OCI-LY1 (cell line): Measurements from ENCODE around the gene PGAM5.

Experiments
- H2AFZ ChIP-seq: fragments of 200-600 bp; sonication (generic), shearing (Covaris generic); 2 replicates; pipeline ENCODE4 v1.6.0; 2014; ENCODE audit warnings: antibody characterized with exemption, mild to moderate bottlenecking, low read length
- H3F3A ChIP-seq: fragments of 200-600 bp; sonication (generic), shearing (Covaris generic); 2 replicates; pipeline ENCODE4 v1.6.0; 2014; ENCODE audit warnings: mild to moderate bottlenecking, antibody characterized with exemption, low read length, moderate library complexity; ENCODE audit not compliant: insufficient read depth
- H3K27ac ChIP-seq: fragments of 200-600 bp; sonication (generic); 2 replicates; pipeline ENCODE4 v1.5.1; 2014; ENCODE audit warnings: low read length, mixed run types, mild to moderate bottlenecking, low read depth; ENCODE audit not compliant: poor library complexity, severe bottlenecking
- H3K27me3 ChIP-seq: fragments of 200-600 bp; sonication (generic); 2 replicates; pipeline ENCODE4 v1.6.0; 2014; ENCODE audit warnings: antibody characterized with exemption, mild to moderate bottlenecking, low read length, moderate library complexity; ENCODE audit not compliant: insufficient read depth
- H3K36me3 ChIP-seq: fragments of 200-600 bp; sonication (generic); 2 replicates; pipeline ENCODE4 v1.6.1; 2014; ENCODE audit warnings: mild to moderate bottlenecking, antibody characterized with exemption, low read length, moderate library complexity, mixed read lengths; ENCODE audit not compliant: insufficient read depth
- H3K4me1 ChIP-seq: fragments of 200-600 bp; sonication (generic); 2 replicates; pipeline ENCODE4 v1.5.1; 2014; ENCODE audit warnings: mild to moderate bottlenecking, low read length, moderate library complexity; ENCODE audit not compliant: insufficient read depth, severe bottlenecking
- H3K4me2 ChIP-seq: fragments of 200-600 bp; sonication (generic), shearing (Covaris generic); 2 replicates; pipeline ENCODE4 v1.6.1; 2014; ENCODE audit warnings: low read length
- H3K4me3 ChIP-seq: fragments of 200-600 bp; sonication (generic); 2 replicates; pipeline ENCODE4 v1.5.1; 2014; ENCODE audit warnings: low read length, low read depth, mild to moderate bottlenecking, mixed read lengths; ENCODE audit not compliant: poor library complexity, severe bottlenecking
- H3K79me2 ChIP-seq: fragments of 200-600 bp; shearing (Covaris generic); 2 replicates; pipeline ENCODE4 v1.6.1; 2016; ENCODE audit warnings: mixed run types, low read length, mixed read lengths; ENCODE audit not compliant: insufficient read depth
- H3K9ac ChIP-seq: fragments of 200-600 bp; sonication (generic), shearing (Covaris generic); 2 replicates; pipeline ENCODE4 v1.6.1; 2014; ENCODE audit warnings: mild to moderate bottlenecking, low read length, mixed read lengths
- H3K9me2 ChIP-seq: fragments of 200-600 bp; sonication (generic), shearing (Covaris generic); 2 replicates; pipeline ENCODE4 v1.6.1; 2014; ENCODE audit warnings: low read depth, mild to moderate bottlenecking, low read length, mixed read lengths
- H3K9me3 ChIP-seq: fragments of 200-600 bp; shearing (Covaris generic); 2 replicates; pipeline ENCODE4 v1.6.1; 2014; ENCODE audit warnings: low read length, mixed read lengths
- H4K20me1 ChIP-seq: fragments of 200-600 bp; sonication (generic), shearing (Covaris generic); 2 replicates; pipeline ENCODE4 v1.6.0; 2016; ENCODE audit warnings: mild to moderate bottlenecking, low read length; ENCODE audit not compliant: insufficient read depth
- EZH2 ChIP-seq: fragments of 200-600 bp; sonication (generic), shearing (Covaris generic); IDR thresholded peaks from 2 replicates; pipeline ENCODE4 v1.8.0; 2017; ENCODE audit warnings: borderline replicate concordance, mixed run types, mild to moderate bottlenecking, antibody characterized with exemption, low read length, moderate library complexity, mixed read lengths
- TF ChIP-seq, protein P1 (sequence below): fragments of 200-600 bp; sonication (generic), shearing (Covaris generic); IDR thresholded peaks from 2 replicates; pipeline ENCODE4 v1.5.1; 2017; ENCODE audit warnings: mild to moderate bottlenecking, antibody characterized with exemption, low read length, moderate library complexity, mixed read lengths

PGAM5 gene

GRCh38 chr12:132727091-132727794, 16.6 kb downstream of the PGAM5 start:
- H3K4me2 ChIP-seq, result no peak overlapping the region
- H3F3A ChIP-seq, result 0 out of 2 replicates have a peak, but pooled peaks cover 14% of the 10 kb centered on the region
- no peaks in the 10 kb centered on the region for H3K9me2 ChIP-seq
- no peak overlapping the region for H2AFZ ChIP-seq
- no peaks in the 10 kb centered on the region for H3K27me3 ChIP-seq
- H3K27ac ChIP-seq, result no peak overlapping the region
- no peaks in the 10 kb centered on the region for H3K4me1 ChIP-seq
- no peaks in the 10 kb centered on the region for H4K20me1 ChIP-seq
- TF ChIP-seq, protein P1, sequence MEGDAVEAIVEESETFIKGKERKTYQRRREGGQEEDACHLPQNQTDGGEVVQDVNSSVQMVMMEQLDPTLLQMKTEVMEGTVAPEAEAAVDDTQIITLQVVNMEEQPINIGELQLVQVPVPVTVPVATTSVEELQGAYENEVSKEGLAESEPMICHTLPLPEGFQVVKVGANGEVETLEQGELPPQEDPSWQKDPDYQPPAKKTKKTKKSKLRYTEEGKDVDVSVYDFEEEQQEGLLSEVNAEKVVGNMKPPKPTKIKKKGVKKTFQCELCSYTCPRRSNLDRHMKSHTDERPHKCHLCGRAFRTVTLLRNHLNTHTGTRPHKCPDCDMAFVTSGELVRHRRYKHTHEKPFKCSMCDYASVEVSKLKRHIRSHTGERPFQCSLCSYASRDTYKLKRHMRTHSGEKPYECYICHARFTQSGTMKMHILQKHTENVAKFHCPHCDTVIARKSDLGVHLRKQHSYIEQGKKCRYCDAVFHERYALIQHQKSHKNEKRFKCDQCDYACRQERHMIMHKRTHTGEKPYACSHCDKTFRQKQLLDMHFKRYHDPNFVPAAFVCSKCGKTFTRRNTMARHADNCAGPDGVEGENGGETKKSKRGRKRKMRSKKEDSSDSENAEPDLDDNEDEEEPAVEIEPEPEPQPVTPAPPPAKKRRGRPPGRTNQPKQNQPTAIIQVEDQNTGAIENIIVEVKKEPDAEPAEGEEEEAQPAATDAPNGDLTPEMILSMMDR, result no peak
- no peak for TF ChIP-seq EZH2
- no peaks in the 10 kb centered on the region for H3K79me2 ChIP-seq
- peaks cover 95% of the 10 kb centered on the region for H3K36me3 ChIP-seq
- no peak overlapping the region for H3K9ac ChIP-seq
- no peak overlapping the region for H3K4me3 ChIP-seq
- no peaks in the 10 kb centered on the region for H3K9me3 ChIP-seq

GRCh38 chr12:132728502-132728901, 17.9 kb downstream of the PGAM5 start:
- no peak for TF ChIP-seq EZH2
- TF ChIP-seq, protein P1, result no peak
- no peak overlapping the region for H3K4me2 ChIP-seq
- H3K4me3 ChIP-seq, result no peak overlapping the region
- no peaks in the 10 kb centered on the region for H3K79me2 ChIP-seq
- H3K4me1 ChIP-seq, result no peaks in the 10 kb centered on the region
- no peak overlapping the region for H3K9ac ChIP-seq
- H3F3A ChIP-seq, result 0 out of 2 replicates have a peak, but pooled peaks cover 11% of the 10 kb centered on the region
- no peak overlapping the region for H2AFZ ChIP-seq
- no peaks in the 10 kb centered on the region for H3K9me2 ChIP-seq
- H3K9me3 ChIP-seq, result no peaks in the 10 kb centered on the region
- no peak overlapping the region for H3K27ac ChIP-seq
- H3K36me3 ChIP-seq, result peaks cover 96% of the 10 kb centered on the region
- no peaks in the 10 kb centered on the region for H4K20me1 ChIP-seq
- H3K27me3 ChIP-seq, result no peaks in the 10 kb centered on the region

- Histone ChIP-seq H3K27ac (no peak overlapping the region), H3K79me2 (no peaks in the 10 kb centered on the region), H3K9me2 (no peaks in the 10 kb centered on the region), H3K4me2 (no peak overlapping the region), H3K9me3 (no peaks in the 10 kb centered on the region), H3K4me1 (no peaks in the 10 kb centered on the region), H3K36me3 (peaks cover 96% of the 10 kb centered on the region), H3K4me3 (no peak overlapping the region), H4K20me1 (no peaks in the 10 kb centered on the region), H3K27me3 (no peaks in the 10 kb centered on the region), H3F3A (0 out of 2 replicates have a peak, but pooled peaks cover 11% of the 10 kb centered on the region), H3K9ac (no peak overlapping the region), H2AFZ (no peak overlapping the region)
- TF ChIP-seq EZH2, result no peak
- TF ChIP-seq, protein P1, result no peak
Measured at GRCh38 chr12:132729541-132730320, 19.1 kb downstream of the PGAM5 start.
